ENCODE results near the gene PLCB4. TPM values are rescaled to one million over a fixed set of nuclear protein-coding genes. Genes with fewer than 3 reads are reported as not detected.

The PLCB4 gene
- total RNA-seq, 1 experiment from 2014 or later = 10.1 TPM

DNA sequence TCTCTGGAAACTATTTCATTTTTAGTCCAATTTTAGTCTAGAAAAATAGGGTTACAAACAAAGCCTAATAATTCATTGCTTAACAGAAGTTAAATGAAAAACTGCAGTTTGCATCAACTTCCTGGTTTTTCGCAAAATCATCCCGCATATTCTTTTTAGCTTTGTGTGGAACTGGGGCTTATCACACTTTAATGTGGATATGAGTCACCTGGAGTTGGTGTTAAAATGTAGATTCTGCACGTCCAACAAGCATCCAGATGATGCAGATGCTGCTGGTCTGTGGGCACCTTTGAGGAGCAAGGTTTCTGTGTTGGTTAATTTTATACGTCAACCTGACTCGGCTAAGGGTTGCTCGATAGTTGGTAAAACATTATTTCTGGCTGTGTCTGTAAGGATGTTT is 126.1 kb downstream of the PLCB4 start:
- H3K36me3 Mint-ChIP-seq (ENCODE audit: insufficient read depth in 1 of 3, low read depth in 3 of 3) = no peaks in the 10 kb centered on the region; a peak in 1 of 7 replicates
- Histone ChIP-seq H2BK120ac (ENCODE audit: low read depth, low read length, poor library complexity, severe bottlenecking) (no peak overlapping the region), H3K27me3 (ENCODE audit: insufficient read depth, low read length) (no peaks in the 10 kb centered on the region)

More for the DNA sequence above, 126.1 kb downstream of the PLCB4 start:
- no peak for DNase-seq
- Mint-ChIP-seq H3K4me1 (peaks cover 21 to 22% of the 10 kb centered on the region in 2 experiments), H3K9me3 (no peaks in the 10 kb centered on the region; a peak in 1 of 5 replicates), H3K27ac (no peak overlapping the region; a peak in 1 of 7 replicates), H3K4me3 (no peak overlapping the region), H3K27me3 (ENCODE audit: low read depth) (no peaks in the 10 kb centered on the region; the same call in 1 of the 2 replicates)
- Histone ChIP-seq H3K9ac (ENCODE audit: extremely low read depth, insufficient read length, low read length) (no peak overlapping the region), H3K27ac (ENCODE audit: insufficient read length, low read depth, low read length) (no peak overlapping the region), H3K9me3 (ENCODE audit: control insufficient read depth, low read depth, low read length) (no peaks in the 10 kb centered on the region), H3K4me1 (ENCODE audit: insufficient read depth, low read length) (no peaks in the 10 kb centered on the region; the same call in 1 of the 2 replicates), H4K91ac (ENCODE audit: insufficient read length, low read depth, low read length) (no peak overlapping the region), H3K23me2 (ENCODE audit: insufficient read length, low read depth, low read length, poor library complexity, severe bottlenecking) (no peaks in the 10 kb centered on the region), H4K20me1 (ENCODE audit: control insufficient read depth, insufficient read depth, insufficient read length) (no peaks in the 10 kb centered on the region), H3K14ac (ENCODE audit: insufficient read depth, low read length) (no peak overlapping the region), H4K8ac (replicated peaks; ENCODE audit: insufficient read length, low read depth, low read length) (no peak overlapping the region), H3K4me2 (ENCODE audit: insufficient read depth, insufficient read length, low read length) (no peak overlapping the region), H2BK12ac (ENCODE audit: insufficient read length, low read depth, low read length) (no peak overlapping the region), H2BK20ac (ENCODE audit: low read depth, low read length, poor library complexity, severe bottlenecking) (no peak overlapping the region), H3K23ac (ENCODE audit: insufficient read length, low read depth, low read length) (no peak overlapping the region), H2BK15ac (ENCODE audit: low read depth, low read length) (no peak overlapping the region), H2BK5ac (ENCODE audit: insufficient read length, low read length) (no peak overlapping the region), H3K79me2 (ENCODE audit: insufficient read depth, low read length) (no peaks in the 10 kb centered on the region), H3K56ac (ENCODE audit: insufficient read length, low read depth, low read length) (no peak overlapping the region), H3T11ph (ENCODE audit: low read length) (no peak overlapping the region), H3K79me1 (ENCODE audit: insufficient read depth, low read depth, low read length, poor library complexity, severe bottlenecking) (no peaks in the 10 kb centered on the region), H2AK5ac (ENCODE audit: insufficient read length, low read length) (no peak overlapping the region), H3K18ac (ENCODE audit: insufficient read length, low read depth, low read length) (no peak overlapping the region), H4K5ac (ENCODE audit: insufficient read length, low read depth, low read length) (no peak overlapping the region), H3K4ac (ENCODE audit: low read depth, low read length) (no peak overlapping the region), H2AFZ (ENCODE audit: low read length) (no peak overlapping the region)
- TF ChIP-seq, protein P1, sequence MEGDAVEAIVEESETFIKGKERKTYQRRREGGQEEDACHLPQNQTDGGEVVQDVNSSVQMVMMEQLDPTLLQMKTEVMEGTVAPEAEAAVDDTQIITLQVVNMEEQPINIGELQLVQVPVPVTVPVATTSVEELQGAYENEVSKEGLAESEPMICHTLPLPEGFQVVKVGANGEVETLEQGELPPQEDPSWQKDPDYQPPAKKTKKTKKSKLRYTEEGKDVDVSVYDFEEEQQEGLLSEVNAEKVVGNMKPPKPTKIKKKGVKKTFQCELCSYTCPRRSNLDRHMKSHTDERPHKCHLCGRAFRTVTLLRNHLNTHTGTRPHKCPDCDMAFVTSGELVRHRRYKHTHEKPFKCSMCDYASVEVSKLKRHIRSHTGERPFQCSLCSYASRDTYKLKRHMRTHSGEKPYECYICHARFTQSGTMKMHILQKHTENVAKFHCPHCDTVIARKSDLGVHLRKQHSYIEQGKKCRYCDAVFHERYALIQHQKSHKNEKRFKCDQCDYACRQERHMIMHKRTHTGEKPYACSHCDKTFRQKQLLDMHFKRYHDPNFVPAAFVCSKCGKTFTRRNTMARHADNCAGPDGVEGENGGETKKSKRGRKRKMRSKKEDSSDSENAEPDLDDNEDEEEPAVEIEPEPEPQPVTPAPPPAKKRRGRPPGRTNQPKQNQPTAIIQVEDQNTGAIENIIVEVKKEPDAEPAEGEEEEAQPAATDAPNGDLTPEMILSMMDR (conservative IDR thresholded peaks at IDR 0.05) = no peak
- no CpG with 5 or more reads among the region's 6 CpGs for WGBS (ENCODE audit: extremely low coverage, insufficient read length, low lambda C conversion rate)
